AG08395 (cell line): ENCODE measurements around the gene TBC1D1.

Experiments
- DNase-seq: peaks from one replicate; pipeline ENCODE4 v3.0.0; 2012; ENCODE audit warnings: mixed read lengths, low spot score

Gene TBC1D1, protein sequence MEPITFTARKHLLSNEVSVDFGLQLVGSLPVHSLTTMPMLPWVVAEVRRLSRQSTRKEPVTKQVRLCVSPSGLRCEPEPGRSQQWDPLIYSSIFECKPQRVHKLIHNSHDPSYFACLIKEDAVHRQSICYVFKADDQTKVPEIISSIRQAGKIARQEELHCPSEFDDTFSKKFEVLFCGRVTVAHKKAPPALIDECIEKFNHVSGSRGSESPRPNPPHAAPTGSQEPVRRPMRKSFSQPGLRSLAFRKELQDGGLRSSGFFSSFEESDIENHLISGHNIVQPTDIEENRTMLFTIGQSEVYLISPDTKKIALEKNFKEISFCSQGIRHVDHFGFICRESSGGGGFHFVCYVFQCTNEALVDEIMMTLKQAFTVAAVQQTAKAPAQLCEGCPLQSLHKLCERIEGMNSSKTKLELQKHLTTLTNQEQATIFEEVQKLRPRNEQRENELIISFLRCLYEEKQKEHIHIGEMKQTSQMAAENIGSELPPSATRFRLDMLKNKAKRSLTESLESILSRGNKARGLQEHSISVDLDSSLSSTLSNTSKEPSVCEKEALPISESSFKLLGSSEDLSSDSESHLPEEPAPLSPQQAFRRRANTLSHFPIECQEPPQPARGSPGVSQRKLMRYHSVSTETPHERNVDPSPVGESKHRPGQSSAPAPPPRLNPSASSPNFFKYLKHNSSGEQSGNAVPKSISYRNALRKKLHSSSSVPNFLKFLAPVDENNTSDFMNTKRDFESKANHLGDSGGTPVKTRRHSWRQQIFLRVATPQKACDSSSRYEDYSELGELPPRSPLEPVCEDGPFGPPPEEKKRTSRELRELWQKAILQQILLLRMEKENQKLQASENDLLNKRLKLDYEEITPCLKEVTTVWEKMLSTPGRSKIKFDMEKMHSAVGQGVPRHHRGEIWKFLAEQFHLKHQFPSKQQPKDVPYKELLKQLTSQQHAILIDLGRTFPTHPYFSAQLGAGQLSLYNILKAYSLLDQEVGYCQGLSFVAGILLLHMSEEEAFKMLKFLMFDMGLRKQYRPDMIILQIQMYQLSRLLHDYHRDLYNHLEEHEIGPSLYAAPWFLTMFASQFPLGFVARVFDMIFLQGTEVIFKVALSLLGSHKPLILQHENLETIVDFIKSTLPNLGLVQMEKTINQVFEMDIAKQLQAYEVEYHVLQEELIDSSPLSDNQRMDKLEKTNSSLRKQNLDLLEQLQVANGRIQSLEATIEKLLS (N-terminal part only)

DNA sequence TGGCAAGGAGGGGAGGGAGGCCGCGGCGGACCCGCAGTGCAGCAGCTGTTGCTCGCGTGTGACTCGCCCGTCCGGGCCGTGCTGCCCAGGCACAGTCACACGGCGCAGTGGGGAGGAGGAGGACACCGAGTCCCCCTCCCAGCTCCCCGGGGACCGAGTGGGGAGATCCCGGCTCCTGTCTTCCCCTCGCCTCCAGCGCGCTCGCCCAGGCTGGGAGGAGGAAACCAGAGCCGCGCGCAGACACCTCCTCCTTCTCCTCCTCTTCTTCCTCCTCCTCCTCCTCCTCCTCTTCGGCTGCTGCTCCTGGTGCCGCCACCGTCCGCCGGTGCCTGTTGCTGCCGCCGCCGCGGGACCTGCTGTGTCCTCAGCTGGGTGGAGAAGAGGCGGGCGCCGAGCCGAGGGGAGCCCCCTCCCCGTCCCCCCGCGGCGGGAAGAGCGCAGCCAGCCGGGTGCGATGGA, at the start of gene TBC1D1:
TSS of gene TBC1D1 (plus strand) at position 284 of the 459 bp plus-strand sequence. CDS start 11,012 bp downstream, outside the sequence.
- DNase-seq, result no peak

DNA sequence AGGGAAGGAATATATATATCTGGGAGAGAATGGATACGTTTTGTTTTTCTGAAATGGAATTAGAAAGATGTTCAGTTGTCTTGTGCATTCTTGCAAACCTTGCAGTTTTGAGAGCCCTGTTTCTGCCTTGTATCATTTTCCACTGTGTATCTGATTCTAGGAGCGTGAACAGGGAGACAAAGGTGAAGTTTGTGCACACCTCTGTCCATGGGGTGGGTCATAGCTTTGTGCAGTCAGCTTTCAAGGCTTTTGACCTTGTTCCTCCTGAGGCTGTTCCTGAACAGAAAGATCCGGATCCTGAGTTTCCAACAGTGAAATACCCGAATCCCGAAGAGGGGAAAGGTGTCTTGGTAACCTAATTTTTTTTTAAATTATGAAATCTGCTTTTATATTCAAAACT, 46.7 kb upstream of the TBC1D1 start:
- no peak for DNase-seq

DNA sequence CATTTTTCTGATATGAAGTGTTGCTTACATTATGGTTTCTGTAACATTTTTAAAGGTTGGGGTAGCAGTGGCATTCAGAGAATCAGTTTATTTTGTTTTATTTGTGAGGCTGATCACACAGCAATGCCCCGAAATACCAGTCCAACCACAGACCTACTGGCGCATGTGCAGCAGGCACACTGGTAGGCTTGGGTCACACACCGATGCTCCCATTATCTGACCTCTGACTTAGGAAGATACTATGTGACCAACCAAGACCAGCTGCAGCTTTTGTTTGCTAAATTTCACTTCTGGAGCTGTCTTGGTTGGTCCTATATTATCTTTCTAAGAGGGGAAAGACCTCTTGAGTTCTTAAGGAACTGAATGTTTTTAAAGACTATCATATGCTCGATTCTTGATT, 45.7 kb upstream of the TBC1D1 start:
- no peak for DNase-seq

DNA sequence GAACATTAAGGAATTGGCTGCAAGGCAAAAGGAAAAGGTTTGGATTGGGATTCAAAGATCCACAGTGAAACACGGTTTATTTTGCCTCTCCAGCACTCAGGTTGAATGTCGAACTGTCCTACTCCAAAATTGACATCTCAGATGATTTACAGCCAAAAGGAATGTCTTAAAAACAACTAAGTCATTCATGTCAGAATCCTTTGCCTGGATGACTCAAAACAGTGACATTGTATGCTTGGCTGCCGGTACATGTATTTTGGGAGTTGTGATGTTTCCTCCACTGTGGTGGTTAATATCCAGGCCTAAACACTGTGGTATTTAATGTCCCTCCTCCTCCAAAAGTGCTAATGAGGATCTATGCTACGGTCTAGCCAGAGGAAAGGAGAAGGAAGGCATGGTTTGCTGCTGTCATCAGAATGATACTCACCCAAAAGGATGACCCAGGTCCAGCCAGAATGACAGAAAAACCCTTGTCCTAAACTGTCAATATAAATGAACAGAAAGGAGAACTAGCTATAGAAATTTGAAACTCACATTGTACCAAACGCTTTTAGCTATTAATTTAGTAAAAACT, 43.5 kb upstream of the TBC1D1 start:
- no peak for DNase-seq

DNA sequence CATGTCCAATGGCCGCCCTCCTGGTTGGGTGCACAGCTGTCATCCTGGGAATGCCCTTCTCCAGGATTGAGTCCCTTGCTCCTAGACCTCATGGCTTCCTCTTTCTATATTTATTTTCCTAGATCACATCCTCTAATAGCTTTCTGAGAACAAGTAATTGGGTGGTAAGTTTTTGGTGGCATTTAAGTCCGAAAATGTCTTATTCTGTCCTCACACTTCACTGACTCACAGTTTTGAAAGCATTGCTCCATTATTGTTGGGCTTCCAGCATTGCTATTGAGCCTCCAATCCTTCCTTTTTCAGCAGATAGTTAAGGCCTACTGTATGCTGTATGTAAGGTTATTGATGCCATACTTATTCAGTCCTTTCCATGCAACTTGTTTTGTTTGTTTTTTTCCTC, 38.5 kb upstream of the TBC1D1 start:
- no peak for DNase-seq

DNA sequence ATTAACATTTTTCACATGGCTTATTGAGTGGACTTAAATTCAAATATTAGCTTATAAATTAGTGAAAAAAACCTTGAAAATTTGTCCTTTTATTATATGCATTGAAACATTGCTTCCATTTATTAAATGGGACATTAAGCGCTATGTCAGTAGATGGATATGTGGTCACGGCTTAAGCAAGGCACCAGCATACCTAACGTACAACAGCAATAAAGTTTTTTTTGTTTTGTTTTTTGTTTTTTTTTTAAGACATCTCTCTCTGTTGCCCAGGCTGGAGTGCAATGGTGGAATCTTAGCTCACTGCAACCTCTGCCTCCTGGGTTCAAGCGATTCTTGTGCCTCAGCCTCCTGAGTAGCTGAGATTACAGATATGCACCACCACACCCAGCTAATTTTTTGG, 32.8 kb upstream of the TBC1D1 start:
- DNase-seq, result no peak

DNA sequence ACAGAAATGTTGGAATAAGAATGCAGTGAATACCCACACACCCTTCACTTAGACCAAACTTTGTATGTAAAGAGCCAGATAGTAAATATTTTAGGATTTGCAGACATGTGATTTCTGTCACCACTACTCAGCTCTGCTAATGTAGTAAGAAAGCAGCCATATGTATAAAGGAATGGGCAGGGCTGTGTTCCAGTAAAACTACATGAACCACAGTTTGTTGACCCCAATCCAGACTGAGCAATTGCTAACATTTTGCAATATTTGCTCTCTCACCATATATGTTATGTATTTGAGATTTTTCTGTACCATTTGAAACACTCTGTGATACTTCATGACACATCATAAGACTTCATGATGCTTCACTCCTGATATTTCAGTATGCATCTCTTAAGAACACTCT, 32.0 kb upstream of the TBC1D1 start:
- no peak for DNase-seq

DNA sequence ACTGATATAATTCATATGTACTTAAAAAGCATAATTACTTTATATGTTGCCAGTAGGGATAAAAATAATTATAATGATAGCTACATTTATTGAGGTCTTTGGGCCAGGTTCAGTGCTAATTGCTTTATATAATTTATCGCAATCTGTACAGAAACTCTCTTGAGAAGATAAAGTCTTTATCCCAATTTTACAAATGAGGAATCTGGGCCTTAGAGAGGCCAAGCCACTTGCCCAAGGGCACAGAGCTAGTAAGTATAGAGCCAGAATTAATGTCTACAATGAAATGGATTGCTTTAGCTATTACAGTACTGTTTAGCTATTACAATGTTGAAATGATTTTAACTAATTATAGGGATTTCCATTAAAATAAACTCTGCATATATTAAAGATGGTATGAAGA, 30.6 kb upstream of the TBC1D1 start:
- DNase-seq, result no peak

DNA sequence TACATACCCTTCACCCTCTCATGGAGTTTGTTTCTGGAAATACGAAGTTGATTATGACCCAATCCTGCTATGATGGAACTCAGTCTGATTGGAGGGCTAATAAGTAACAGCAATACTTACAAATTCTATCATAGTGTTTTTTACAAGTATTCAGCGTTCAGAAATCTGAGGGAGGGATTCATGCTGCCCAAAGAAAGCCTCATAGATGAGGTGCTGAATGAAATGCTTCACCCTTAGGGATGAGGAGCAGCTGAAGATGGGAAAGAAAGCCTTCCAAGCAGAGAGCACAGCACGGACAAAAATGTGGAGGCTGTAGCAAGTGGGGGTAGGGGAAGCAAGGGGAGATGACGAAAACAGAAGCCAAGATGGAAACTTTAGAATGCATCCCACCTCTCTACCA, 27.9 kb upstream of the TBC1D1 start:
- DNase-seq, result no peak

DNA sequence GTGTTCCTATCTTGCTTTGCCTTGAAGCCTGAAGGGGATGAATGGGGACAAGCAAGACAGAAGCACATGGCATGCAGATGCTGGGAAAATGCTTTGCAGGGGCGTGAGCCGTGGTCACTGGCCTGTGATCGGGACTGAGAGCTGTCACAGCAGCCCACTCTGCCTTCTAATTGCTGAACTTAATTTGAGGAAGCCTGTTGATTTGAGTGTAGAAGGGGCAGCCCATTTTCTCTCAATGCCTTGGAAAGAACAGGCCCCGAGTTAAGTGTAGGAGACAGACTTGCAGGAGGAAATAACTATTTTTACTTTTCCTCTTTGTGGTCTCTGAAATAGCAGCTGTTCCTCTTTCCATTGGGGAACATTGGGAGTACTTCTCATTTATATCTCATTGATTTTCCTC, 26.1 kb upstream of the TBC1D1 start:
- DNase-seq, result no peak

DNA sequence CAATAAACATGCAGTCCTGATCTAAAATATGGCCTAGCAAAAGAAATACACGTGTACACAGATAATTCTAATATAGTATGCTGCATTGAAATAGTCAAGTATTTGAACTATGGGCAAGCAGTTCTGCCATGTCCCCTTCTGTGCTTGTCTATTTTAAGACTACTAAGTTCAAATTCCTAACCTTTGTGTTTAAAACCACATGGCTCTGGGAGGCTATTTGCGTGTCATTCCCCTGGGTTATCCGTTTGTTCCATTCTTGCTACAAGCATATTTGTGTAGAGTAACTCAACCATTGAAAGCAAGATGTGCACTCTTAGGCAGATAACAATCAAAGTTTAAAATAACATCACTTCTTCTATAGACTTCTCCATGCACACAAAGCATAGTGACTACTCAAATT, 25.4 kb upstream of the TBC1D1 start:
- DNase-seq, result no peak

DNA sequence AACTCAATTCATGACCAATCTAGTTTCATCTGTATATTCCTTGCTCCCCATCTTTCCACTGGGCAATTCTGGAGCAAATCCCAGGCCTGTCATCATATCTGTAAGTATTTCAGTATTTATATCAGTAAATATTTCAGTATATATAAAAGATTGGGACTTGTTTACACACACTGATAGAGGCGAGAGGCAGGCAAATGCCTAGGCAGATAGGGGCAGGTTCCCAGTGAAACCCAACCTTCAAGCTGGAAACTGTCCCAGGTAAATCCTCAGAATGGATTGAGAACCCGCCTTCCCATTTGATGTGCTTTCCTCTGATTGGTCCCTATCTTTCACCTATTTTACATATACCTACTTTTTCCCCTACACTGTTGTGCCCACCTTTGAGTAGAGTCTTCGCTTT, 23.8 kb upstream of the TBC1D1 start:
- no peak for DNase-seq

DNA sequence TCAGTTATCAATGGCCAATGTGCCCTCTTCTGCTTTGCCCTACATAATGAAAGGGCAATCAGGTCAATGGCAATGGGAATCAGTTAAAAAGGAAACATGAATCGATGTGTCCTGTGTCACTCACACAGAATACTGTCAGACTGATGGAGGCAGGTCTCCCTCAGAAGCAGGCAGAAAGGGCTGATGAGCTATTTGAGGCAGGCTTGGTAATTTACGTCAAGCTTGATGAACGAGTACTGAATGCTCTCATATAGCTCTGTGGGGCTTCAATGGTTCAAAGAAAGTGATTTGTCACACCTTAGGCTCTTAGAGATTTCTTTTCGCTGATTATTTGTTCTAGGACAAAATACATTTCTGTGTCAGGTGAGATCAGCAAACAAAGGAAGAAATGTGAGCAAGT, 22.6 kb upstream of the TBC1D1 start:
- no peak for DNase-seq

DNA sequence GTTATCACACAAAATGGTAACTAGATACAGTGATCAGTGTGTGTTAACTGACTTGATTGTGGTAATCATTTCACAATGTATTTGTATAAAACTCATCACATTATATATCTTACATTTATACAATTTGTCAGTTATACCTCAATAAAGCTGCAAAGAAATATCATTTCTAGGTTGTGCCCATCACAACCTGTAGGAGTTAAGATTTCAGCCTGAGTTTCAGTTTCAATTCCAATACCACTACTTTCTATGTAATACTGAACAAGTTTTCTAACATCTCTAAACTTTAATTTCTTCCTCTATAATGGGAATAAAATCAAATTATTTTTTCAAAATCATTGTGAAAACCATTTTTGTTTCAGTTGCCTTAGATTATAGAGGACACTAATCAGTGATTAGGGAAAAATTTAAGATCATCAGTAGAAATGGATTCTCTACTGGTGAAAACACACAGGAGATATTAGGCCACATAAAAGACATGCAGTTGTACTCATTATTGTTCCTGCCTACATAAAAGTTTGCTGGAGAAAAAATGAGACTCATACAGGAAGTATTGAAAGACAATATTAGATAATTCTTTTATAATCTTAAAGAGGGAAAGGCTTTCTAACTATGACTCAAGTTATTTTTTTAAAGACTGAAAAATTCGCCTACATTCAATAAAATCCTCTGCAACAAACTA, 18.4 kb upstream of the TBC1D1 start:
- no peak for DNase-seq

DNA sequence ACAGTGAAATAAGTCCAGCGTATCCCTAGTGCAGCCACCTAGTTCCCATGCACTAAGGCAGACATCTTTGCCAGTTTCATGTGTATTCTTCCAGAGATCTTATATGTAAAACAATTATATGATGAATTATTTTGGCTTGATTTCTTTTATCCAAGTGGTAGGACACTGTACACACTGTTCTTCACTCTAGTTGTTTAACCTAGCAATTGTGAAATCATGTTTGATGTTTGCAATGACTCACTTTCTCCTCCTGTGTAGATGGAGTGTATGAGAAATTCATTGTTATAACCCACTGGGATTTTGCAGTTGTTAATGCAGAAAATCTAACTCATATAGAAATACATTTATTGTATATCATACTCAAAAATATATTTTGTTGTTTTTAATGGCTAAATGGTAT, 17.5 kb upstream of the TBC1D1 start:
- DNase-seq, result peak; percentile 28

DNA sequence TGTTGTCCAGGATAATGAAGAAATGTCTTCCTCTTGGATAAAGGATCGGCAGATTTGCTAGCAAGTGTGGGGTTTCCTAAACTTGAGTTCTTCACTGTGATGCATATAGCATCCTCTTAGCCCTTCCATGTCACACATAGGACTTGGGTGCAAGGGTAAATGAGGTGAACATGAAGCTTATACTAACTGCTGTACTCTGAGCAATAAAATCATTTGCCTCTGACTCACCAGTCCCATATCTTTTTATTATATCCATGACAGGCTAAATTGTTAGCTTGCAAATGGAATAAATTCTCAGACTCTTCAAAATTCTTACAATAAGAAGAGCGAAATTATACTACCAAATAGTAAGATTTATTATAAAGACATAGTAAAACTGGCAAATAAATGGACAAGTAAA, 14.7 kb upstream of the TBC1D1 start:
- no peak for DNase-seq

DNA sequence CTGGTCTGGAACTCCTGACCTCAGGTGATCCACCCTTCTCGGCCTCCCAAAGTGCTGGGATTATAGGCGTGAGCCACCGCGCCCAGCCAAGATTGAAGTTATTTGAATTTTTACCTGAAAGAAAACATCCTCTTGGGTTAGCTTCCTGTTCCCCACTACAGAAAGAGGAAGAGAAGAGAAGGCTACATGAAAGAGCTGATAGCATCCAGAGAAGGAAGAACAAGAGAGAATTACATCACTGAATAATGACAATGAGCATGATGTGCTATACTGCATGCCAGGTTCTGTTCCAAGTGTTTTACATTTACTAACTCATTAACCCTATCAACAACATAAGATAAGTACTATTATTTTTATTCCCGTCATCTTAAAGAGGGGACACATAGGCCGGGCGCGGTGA, 11.5 kb upstream of the TBC1D1 start:
- DNase-seq, result no peak

DNA sequence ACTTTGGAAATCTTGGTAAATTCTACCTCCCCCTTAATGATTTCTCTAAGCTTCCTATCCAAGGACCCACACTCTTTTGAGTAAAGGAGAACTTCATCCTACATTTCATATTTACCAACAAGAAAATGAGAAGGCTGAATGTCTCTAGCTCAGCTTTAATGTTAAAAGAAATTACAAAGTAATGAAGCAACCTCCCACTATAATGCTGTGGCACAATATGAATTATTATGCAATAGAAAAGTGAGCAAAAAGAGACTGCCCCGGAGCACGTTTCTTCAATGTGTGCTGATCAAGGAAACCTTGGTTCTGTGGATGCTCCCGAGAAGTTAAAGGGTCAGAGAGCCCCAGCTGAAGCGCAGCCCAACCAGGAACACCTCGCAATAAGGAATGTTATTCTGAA, 9.1 kb upstream of the TBC1D1 start:
- no peak for DNase-seq

DNA sequence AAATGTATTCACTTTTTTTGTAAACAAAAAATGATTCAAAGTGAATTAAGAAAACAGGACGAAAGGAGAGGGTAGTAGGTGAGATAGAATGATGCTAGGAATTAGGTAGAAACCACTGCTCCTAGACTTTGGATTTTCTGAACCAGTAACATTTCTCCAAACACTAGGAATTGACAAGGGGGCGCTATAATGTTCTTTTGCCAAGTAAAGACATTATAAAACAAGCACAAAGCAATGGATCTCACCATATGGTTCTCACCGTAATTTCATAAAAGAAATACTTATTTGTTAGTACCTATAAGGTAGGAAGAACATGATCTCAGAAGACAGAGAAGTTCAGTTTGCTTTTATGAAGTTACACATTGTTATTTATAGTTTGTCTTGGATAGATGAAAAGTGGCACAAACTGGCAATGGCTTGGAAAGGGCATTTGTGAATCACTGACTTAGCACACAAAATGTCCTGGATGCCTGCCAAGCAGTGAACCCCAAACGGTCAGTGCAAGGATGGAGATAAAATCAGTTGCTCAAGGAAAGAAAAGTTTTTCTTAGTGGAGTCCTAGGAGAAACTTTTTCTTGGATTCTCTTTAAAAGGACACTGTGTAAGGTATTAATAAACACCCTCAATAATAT, 8.1 kb upstream of the TBC1D1 start:
- no peak for DNase-seq

DNA sequence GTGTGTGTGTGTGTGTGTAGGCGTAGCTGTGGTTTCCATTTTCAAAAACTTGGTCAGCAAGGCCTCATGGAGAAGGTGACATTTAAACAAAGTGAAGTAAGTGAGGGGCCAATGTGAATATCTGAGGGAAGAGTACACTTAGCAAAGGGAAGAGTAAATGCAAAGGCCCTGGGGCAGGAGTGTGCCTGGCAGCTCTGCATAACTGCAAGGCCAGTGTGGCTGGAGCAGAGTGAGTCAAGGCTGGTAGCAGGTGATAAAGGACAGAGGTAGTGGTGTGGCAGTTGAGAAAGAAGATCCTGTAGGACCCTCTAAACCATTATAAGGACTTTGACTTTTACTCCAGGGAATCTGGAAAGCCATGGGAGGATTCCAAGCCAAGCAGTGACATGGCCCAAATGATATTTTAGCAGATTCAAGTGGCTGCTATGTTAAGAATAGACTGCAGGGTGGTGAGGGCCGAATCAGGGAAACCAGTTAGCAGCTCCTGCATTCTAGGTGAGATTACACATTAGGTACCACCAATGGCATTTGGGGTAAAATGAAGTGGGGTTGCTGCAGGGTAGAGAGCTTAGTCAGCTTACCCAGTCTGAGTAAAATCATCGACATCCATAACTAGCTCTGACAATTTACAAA, 5.9 kb upstream of the TBC1D1 start:
- no peak for DNase-seq

DNA sequence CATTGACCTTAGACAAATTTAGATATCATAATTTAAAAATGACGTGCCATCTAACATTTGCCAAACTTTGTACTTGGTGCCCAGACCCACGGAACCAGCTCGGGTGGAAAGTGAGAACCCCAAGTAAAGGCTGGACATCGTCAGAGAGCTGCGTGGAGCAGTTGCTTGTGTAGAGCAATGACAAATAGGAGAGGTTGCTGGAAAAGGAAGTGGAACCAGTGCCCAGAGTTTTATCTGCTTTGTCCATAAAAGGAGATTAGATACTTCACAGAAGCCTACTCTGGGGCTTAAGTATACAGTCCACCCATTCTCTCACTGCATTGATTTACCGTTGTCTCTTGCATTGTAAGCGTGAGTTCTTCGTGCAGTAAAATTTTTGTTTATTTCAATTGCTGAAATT, 5.4 kb upstream of the TBC1D1 start:
- DNase-seq, result no peak
